Memory B cell (primary cell): ENCODE results near the gene KLHL33.

Source experiments
- ATAC-seq: fragments of 150-1000 bp; cut with Tn5 transposase; 2 replicates; pipeline ENCODE4 v1.10.0; 2021; ENCODE audit warnings: low read depth, mild to moderate bottlenecking, moderate library complexity
- DNase-seq, 2 donors: peaks; one replicate each; pipeline ENCODE4 v3.0.0; 2022; ENCODE audit warnings: low spot score in 2 of 2
- H3K27ac Mint-ChIP-seq: one replicate; pipeline ENCODE4 v1.8.0; 2022; ENCODE audit warnings: mild to moderate bottlenecking, moderate library complexity, mixed read lengths
- H3K27me3 Mint-ChIP-seq: one replicate; pipeline ENCODE4 v1.8.0; 2022; ENCODE audit warnings: mixed read lengths
- H3K36me3 Mint-ChIP-seq: one replicate; pipeline ENCODE4 v1.8.0; 2022; ENCODE audit warnings: mild to moderate bottlenecking, mixed read lengths
- H3K4me1 Mint-ChIP-seq: one replicate; pipeline ENCODE4 v1.8.0; 2022; ENCODE audit warnings: mixed read lengths
- H3K4me3 Mint-ChIP-seq: one replicate; pipeline ENCODE4 v1.8.0; 2022; ENCODE audit warnings: mild to moderate bottlenecking, moderate library complexity, mixed read lengths
- H3K9me3 Mint-ChIP-seq: one replicate; pipeline ENCODE4 v1.8.0; 2022; ENCODE audit warnings: mixed read lengths

KLHL33 gene

DNA sequence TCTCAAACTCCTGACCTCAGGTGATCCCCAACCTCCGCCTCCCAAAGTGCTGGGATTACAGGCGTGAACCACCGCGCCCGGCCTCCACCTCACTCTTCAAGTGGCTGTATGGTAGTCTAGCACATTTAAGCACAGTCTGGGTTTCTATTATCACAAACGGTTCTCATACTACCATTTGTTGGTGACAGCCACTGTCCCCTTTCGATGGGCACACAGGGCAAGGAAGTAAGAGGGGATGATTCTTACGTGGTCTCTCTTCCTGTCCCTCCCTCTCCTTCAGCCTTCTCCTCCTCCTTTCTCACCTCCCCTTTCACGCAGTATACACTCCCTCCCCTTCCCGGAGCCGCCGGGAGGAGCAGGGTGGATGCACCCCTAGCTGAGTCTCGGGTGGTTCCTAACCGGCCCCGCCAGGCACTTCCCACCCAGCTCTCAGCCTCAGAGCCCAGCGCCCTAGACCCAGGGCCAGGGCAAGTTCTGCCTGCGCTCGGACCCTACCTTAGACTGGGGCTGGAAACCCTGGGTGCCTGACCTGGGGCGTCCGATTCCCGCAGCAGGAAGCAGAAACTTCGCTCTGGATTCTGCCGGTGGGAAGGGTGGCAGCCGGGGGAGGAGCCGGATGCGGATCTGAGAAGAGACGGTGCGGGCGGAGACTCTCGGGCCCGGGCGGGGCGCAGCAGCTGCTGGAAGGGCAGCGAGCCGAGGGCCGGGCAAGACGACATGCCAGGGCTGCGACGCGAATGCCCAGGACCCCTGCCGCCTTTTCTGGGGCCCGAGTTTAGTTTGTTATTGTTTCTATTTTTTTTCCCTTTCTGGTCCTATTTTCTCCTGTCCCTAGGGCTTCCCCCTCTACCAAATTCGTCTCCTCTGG lies 22.9 kb downstream of the KLHL33 start, which contains the start of gene TEP1:
Gene TEP1 (minus strand): TSS at position 626 of the 868 bp plus-strand sequence. CDS start 5,062 bp downstream, outside the sequence.
- Mint-ChIP-seq H3K4me1 (peaks cover 35% of the 10 kb centered on the region), H3K36me3 (peaks cover 12% of the 10 kb centered on the region)
- peak; percentile 41 to 60 for DNase-seq

DNA sequence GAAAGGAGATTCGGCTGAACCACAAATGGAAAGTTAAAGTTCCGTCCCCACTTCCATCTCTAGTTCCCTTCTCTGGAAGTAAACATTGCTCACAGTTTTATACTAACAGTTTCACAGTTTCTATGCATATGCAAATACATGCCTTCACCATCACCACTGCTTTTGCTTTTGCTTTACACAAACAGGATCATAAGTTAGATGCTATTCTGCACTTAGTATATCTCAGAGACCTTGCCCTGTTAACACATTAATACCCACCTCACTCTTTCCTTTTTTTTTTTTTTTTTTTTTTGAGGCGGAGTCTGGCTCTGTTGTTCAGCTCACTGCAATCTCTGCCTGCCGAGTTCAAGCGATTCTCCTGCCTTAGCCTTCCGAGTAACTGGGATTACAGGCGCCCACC lies 23.6 kb downstream of the KLHL33 start:
- Mint-ChIP-seq H3K36me3 (peaks cover 17% of the 10 kb centered on the region), H3K4me3 (peak overlapping the region; percentile 100), H3K27ac (peak overlapping the region; percentile 97), H3K27me3 (no peaks in the 10 kb centered on the region), H3K4me1 (peaks cover 41% of the 10 kb centered on the region), H3K9me3 (no peaks in the 10 kb centered on the region)
- DNase-seq (peak in 1 of 2 donors; percentile 40), ATAC-seq (peak; percentile 85)

More for the DNA sequence above, 22.9 kb downstream of the KLHL33 start, which contains the start of gene TEP1:
- Mint-ChIP-seq H3K4me3 (peak within 1 kb of the TSS; percentile 100), H3K9me3 (no peaks in the 10 kb centered on the region), H3K27ac (peak within 1 kb of the TSS; percentile 97), H3K27me3 (no peaks in the 10 kb centered on the region)
- ATAC-seq = peak; percentile 65

DNA sequence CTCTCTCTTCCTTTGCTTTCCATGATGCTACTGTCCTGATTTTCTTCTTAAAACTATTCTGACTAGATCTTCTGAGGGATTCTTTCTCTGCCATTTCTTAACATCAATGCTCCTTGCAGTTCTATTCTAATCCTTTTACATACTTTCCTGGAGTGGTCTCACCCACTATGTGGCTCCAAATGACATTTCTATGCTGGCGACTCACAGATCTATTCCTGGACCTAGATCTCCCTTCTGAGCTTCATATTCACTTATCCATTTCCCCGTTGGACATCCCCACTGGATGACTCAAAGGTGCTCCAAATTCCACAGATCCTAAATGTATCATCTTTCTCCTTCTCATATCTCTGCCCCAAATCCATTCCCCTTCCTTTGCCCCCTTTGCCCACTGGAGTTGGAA lies 26.7 kb downstream of the KLHL33 start:
- H3K4me3 Mint-ChIP-seq = no peak overlapping the region
- peak overlapping the region; percentile 75 for H3K27ac Mint-ChIP-seq
- ATAC-seq (no peak), DNase-seq (no peak)
- no peaks in the 10 kb centered on the region for H3K9me3 Mint-ChIP-seq
- H3K27me3 Mint-ChIP-seq = no peaks in the 10 kb centered on the region
- H3K36me3 Mint-ChIP-seq = peaks cover 39% of the 10 kb centered on the region
- H3K4me1 Mint-ChIP-seq = peaks cover 43% of the 10 kb centered on the region

DNA sequence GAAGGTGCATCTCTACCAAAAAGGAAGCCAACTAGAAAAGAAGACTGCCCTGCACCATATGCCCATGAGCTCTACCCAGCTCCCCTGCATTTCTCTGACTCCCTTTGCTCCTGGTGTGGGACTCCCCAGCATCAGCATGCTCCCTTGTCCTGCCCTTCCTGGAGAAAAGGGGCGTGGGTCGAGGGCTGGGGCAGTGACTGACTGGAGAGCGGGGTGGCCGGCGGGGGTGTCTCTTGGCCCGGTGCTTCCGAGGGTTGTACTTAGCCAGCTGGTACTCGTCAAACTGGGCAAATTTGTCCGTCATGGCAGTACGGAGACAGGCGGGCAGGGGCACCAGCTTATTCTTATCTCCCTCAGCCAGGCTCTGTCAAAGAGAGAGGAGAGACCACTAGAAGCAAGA lies 32.4 kb downstream of the KLHL33 start:
- H3K36me3 Mint-ChIP-seq = peaks cover 48% of the 10 kb centered on the region
- H3K4me3 Mint-ChIP-seq = no peak overlapping the region
- no peaks in the 10 kb centered on the region for H3K27me3 Mint-ChIP-seq
- H3K9me3 Mint-ChIP-seq = no peaks in the 10 kb centered on the region
- ATAC-seq (no peak), DNase-seq (no peak)
- peaks cover 27% of the 10 kb centered on the region for H3K4me1 Mint-ChIP-seq
- H3K27ac Mint-ChIP-seq = no peak overlapping the region

DNA sequence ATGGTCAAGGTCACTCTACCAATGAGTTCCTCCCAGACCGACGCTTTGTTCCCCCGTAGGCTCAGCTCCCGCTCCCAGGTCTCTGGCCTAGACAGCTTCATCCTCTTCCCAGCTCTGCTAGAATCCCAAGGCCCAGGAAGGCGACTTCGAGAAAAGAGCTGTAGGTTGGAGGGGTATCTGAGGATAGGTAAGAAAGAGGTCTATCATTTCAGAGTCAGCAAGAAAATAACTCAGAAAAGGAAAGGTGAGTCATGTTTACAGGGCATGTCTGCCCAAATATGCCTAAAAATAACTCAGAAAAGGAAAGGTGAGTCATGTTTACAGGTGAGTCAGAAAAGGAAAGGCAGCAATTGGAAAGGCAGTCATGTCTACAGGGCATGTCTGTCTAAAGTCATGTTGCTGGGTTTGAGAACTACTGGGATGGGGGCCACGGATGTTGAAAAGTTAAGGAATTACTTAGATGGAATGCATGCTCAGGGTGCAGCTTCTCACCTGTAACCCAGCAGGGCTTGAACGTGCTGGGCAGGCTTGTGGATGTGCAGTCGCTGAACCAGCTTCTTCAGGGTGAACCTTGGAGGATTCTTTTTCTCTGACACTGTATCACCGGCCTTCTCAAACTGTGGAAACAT lies 34.9 kb downstream of the KLHL33 start:
- no peak overlapping the region for H3K4me3 Mint-ChIP-seq
- ATAC-seq (no peak), DNase-seq (no peak)
- H3K9me3 Mint-ChIP-seq = no peaks in the 10 kb centered on the region
- H3K4me1 Mint-ChIP-seq = peaks cover 15% of the 10 kb centered on the region
- peaks cover 45% of the 10 kb centered on the region for H3K36me3 Mint-ChIP-seq
- H3K27me3 Mint-ChIP-seq = no peaks in the 10 kb centered on the region
- peak overlapping the region; percentile 42 for H3K27ac Mint-ChIP-seq

DNA sequence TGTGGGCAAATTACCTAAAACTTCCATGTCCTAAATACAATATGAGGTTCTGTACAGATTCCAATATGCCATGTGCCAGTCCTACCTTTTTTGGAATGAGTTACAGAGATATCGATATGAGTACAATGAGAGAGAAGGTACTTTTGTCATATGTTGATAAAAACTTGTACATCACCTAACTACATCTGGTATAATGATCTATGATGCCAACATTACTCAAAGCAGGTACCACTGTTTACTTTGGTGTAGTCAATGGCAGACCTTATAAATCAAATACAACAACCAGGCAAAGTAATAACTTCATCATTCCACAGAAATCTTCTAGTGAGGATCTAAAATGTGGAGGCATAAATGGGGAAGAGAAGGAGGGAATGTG lies 35.4 kb downstream of the KLHL33 start:
- Mint-ChIP-seq H3K27me3 (no peaks in the 10 kb centered on the region), H3K9me3 (no peaks in the 10 kb centered on the region), H3K36me3 (peaks cover 45% of the 10 kb centered on the region), H3K4me3 (no peak overlapping the region), H3K4me1 (peaks cover 14% of the 10 kb centered on the region), H3K27ac (peak overlapping the region; percentile 42)
- DNase-seq (no peak), ATAC-seq (no peak)

DNA sequence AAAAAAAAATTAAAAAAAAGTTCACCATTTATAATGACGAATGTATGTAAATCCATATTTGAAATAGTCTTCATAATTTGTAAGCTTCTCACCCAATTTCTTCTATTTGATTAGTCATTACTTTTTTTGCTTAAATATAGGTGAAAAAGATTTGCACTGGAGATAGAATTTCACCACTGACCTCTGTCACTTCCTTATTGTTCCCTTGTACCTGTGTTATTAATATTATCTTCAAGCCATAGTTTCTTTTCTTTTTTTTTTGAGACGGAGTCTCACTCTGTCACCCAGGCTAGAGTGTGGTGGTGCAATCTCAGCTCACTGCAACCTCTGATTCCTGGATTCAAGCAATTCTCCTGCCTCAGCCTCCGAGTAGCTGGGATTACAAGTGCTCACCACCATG lies 38.5 kb downstream of the KLHL33 start:
- Mint-ChIP-seq H3K27ac (no peak overlapping the region), H3K4me3 (no peak overlapping the region), H3K9me3 (no peaks in the 10 kb centered on the region), H3K27me3 (no peaks in the 10 kb centered on the region), H3K4me1 (peaks cover 14% of the 10 kb centered on the region), H3K36me3 (peaks cover 40% of the 10 kb centered on the region)
- DNase-seq (no peak), ATAC-seq (no peak)

DNA sequence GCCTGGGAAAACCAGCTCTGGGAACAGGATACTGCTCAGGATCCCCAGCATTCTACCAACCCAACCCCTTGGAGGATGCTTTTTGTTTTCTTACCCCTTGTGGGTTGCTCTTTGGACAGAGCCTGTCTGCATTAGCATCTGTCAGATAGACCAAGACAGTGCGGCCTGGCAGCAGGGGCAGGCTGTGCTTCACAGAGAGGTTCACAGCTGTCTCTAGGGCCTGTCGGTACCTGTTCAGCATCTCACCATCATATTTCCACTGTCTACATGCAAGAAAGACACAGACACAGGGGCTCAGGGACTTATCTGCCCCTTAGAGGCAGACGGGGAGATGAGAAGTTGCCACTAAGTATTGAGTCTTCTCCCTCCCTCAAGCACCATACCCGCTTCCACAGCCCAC lies 44.5 kb downstream of the KLHL33 start:
- H3K4me3 Mint-ChIP-seq = no peak overlapping the region
- H3K4me1 Mint-ChIP-seq = peaks cover 11% of the 10 kb centered on the region
- DNase-seq (no peak), ATAC-seq (no peak)
- H3K9me3 Mint-ChIP-seq = peaks cover 2% of the 10 kb centered on the region
- no peaks in the 10 kb centered on the region for H3K27me3 Mint-ChIP-seq
- peaks cover 48% of the 10 kb centered on the region for H3K36me3 Mint-ChIP-seq
- no peak overlapping the region for H3K27ac Mint-ChIP-seq

DNA sequence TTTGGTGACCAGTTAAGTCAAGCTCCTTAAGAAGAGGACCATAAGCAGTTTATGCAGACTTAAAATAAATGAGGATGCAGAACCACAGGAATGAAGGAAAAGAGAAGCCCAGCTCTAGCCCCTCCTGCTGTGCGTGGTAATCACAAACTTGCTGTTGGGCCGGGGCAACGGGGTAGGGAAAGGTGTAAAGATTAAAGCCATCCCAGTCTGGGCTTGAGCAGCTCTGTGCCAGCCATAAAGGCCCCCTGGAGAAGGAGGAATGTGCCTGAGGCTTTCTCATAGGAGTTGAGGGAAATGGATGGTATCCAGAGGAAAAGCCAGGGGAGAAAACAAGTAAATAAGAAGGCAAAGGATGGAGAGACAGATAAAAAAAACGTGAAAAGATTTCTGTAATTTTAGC lies 47.8 kb downstream of the KLHL33 start:
- Mint-ChIP-seq H3K36me3 (peaks cover 47% of the 10 kb centered on the region), H3K9me3 (peaks cover 2% of the 10 kb centered on the region), H3K4me1 (peaks cover 8% of the 10 kb centered on the region), H3K4me3 (no peak overlapping the region), H3K27ac (peak overlapping the region; percentile 52), H3K27me3 (no peaks in the 10 kb centered on the region)
- ATAC-seq (no peak), DNase-seq (no peak)

DNA sequence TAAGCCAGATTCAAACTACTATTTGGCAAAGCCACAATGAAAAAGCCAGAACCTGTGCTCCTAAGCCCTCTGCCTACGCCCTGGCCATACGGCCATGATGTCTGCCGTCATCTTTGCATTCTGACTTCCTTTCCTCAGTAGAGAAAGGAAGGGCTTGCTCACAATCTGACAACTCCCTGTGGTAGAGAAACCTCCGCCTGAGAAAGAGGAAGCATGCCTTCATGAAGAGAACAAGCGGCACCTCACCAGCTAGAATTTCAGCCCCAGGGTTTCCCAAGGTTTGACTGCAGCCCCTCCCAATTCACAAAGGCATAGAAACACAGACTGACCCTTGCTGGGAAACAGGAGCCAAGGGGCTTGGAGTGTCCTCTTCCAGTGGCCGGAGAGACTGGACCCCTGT lies 48.4 kb downstream of the KLHL33 start:
- no peaks in the 10 kb centered on the region for H3K27me3 Mint-ChIP-seq
- peaks cover 47% of the 10 kb centered on the region for H3K36me3 Mint-ChIP-seq
- ATAC-seq (peak; percentile 98), DNase-seq (peak in 1 of 2 donors; percentile 34)
- peaks cover 8% of the 10 kb centered on the region for H3K4me1 Mint-ChIP-seq
- peaks cover 2% of the 10 kb centered on the region for H3K9me3 Mint-ChIP-seq
- peak overlapping the region; percentile 52 for H3K27ac Mint-ChIP-seq
- no peak overlapping the region for H3K4me3 Mint-ChIP-seq

DNA sequence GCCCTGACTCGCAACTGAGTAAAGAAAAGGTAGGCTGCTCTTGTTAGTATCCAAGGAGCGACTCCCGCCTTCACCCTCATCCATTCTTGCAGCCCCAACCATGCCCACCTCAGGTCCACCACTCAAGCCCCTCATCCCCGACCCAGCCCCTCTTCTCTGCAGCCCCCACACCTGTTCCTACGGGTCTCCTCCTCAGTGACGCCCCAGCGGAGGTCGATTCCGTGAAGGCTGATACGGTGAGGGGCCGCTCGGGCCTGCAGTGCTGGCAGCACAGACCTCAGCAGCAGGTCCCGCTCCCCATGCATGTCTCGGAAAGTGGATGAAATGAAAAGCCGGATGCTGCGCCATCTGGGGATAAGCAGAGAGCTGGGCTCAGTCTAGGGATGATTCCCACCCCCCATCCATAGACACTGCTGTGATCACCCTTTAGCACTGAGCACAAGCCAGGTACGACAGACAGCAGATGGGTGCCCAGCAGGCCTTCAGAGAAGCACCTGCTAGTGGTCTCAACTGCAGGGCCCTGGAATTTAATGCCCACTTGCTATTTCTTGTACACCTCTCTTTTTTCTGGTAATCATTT lies 49.6 kb downstream of the KLHL33 start:
- ATAC-seq = no peak
- Mint-ChIP-seq H3K4me1 (peaks cover 8% of the 10 kb centered on the region), H3K36me3 (peaks cover 50% of the 10 kb centered on the region), H3K27me3 (no peaks in the 10 kb centered on the region), H3K9me3 (peaks cover 2% of the 10 kb centered on the region), H3K27ac (no peak overlapping the region), H3K4me3 (no peak overlapping the region)
- DNase-seq = no peak

DNA sequence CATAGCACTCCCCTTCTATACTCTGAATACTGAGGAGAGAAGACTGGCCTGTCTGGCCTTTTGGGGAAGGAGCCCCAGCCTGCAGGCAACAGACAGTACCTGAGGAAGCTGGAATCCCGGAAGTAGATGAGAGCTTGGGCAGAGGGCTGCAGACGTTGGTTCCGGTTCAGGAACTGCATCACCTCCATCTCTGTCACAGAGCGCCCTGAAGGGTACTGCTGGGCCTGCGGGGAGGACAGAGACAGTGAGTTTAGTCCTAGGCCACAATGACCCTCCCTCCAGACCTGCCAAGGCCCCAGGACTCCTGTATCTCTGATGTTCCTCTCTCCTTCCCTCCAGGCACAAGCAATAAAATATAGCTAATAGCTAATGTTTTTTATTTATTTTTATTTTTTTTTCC lies 51.1 kb downstream of the KLHL33 start:
- H3K27ac Mint-ChIP-seq = no peak overlapping the region
- peaks cover 53% of the 10 kb centered on the region for H3K36me3 Mint-ChIP-seq
- no peak overlapping the region for H3K4me3 Mint-ChIP-seq
- peaks cover 8% of the 10 kb centered on the region for H3K4me1 Mint-ChIP-seq
- no peak for ATAC-seq
- H3K27me3 Mint-ChIP-seq = no peaks in the 10 kb centered on the region
- no peak for DNase-seq
- H3K9me3 Mint-ChIP-seq = peaks cover 2% of the 10 kb centered on the region

DNA sequence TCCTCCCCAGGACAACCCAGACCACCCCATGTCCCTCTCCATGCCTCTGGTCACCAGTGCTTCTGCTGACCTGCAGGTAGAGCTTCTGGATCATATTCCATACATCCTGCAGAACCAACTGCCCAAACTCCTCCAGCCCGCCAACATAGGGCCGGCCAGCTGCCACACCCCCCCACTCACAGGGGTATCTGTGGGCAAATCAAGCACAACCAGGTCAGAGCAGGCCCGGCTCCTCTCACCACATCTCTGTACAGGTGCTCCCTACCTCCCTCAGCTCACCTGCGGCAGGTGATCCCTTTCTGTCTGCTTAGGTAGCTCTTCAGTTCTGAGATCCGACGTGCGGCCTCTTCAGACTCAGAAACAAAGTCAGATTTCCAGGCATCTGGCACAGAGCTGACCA lies 51.6 kb downstream of the KLHL33 start:
- Mint-ChIP-seq H3K4me3 (no peak overlapping the region), H3K36me3 (peaks cover 53% of the 10 kb centered on the region), H3K9me3 (peaks cover 2% of the 10 kb centered on the region), H3K4me1 (peaks cover 5% of the 10 kb centered on the region), H3K27me3 (no peaks in the 10 kb centered on the region), H3K27ac (no peak overlapping the region)
- DNase-seq = no peak
- ATAC-seq = no peak

DNA sequence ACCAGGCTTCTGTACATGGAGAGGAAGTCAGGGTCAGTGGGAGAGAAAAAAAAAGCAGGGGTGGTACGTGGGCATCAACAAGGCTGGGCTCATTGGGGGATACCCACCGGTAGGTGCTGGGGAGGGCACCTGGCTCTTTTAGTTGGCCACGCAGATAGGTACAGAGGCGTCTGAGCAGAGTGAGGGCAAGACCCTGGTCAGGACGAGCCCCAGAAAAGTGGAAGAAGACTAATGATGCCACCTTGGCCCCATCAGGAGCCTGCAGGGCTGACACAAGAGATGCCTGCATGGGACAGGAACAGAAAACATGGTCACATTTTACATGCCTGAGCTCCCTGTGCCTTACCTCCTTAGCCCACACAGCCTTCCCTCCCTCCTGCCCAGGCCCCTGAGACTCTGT lies 52.3 kb downstream of the KLHL33 start:
- Mint-ChIP-seq H3K4me3 (no peak overlapping the region), H3K27ac (no peak overlapping the region), H3K27me3 (no peaks in the 10 kb centered on the region), H3K36me3 (peaks cover 54% of the 10 kb centered on the region), H3K4me1 (peaks cover 5% of the 10 kb centered on the region), H3K9me3 (peaks cover 2% of the 10 kb centered on the region)
- DNase-seq (no peak), ATAC-seq (no peak)
